ENCODE measurements around the gene STK32B.

Gene STK32B

DNA sequence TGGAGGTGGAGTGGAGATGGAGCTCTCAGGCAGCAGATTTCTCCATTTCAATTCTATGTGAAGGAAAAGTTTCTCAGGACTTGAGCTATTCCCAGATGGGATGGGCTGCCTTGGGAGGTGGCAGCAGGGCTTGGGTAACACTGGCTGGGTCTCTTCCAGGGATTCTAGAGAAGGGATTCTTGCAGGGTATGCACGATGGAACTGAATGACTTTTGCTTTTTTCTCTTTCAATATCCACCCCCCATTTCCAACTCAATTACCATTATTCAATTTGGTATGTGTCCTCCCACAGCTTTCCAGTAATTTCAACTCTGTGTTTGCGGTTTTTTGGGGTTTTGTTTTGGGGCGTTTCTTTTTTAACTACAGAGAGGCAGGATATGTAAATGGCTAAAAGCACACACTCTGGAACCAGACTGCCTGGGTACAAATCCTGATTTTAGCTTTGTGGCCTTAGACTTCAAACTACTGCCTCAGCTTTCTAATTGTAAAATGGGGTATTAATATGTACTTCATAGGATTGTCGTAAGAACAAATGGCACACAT, 428.3 kb downstream of the STK32B start:
- DNase-seq (ENCODE audit: insufficient read length, low spot score): no peak
- no peak for FAIRE-seq

GRCh38 chr4:5488413-5488812, 437.1 kb downstream of the STK32B start:
- FAIRE-seq (no peak), DNase-seq (ENCODE audit: insufficient read length, low spot score) (no peak)

- no peak for DNase-seq (ENCODE audit: insufficient read length, low spot score)
- no peak for FAIRE-seq
Observed at GRCh38 chr4:5489260-5489659, 438.0 kb downstream of the STK32B start.

DNA sequence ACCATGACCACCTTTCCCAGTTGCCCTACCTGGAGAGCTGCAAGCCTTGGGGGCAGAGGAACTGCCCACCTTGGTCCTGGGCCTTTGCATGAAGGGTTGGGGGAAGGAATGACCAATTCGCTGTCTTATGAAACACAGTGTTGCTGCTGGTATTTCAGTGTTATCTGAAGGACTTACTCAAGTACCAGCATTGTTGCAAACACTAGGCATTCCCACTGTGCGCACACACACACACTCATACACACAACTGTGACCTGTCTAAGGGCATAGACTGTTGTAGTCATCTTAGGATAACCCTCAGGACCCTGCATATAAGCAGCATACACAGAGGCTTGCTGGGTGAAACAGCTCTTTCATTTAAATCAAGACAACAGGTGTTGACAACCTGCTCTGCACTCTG, 446.2 kb downstream of the STK32B start:
- FAIRE-seq (no peak), DNase-seq (ENCODE audit: insufficient read length, low spot score) (no peak)

GRCh38 chr4:5500165-5500564, 448.9 kb downstream of the STK32B start:
- DNase-seq (ENCODE audit: insufficient read length, low spot score) (no peak), FAIRE-seq (no peak)

DNA sequence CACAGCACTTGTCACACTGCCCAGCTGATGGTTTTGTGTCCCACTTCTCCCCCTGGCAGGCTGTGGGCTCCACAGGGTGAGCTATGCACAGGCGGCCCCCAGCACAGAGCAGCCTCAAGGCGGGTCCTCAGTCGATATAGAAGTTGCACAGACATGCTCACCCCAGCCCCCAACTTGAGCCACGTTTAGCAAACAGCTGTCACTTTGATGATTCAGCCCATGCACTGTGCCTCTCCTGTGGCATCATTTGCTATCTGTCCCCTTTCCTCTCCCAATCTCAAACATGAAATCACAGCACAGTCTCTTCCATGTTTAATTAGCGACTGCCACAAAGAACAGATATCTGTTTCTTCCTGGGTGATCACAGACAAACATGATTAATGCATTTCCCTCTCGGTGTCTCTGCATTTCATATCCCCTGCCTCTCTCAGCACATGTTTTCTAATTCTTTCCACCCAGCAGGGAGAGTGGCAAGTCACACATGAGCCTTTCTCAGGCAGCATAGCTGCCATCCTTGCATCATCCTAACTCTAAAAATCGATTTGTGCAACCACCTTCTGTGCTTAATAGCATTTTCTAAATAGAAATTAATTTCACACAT, 452.2 kb downstream of the STK32B start:
- FAIRE-seq (no peak), DNase-seq (ENCODE audit: insufficient read length, low spot score) (no peak)

DNA sequence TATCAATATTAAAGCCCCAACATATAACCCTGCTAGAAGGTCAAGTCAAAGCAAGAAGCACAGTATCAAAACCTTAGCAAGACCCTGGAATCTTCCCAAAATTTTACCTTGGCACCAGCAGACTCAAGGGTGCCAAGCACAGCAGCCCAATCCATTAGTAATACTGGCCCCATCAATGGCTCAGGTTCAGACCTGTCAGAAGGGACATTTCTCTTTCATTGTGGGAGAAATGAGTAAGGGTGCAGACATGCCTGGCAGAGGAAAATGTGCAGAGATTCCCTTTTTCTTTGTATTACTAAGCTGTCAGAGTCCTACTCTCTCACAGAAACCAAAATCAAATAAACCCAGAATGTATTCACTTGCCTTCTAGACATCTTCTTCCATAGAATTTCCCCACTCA, 453.2 kb downstream of the STK32B start:
- FAIRE-seq (no peak), DNase-seq (ENCODE audit: insufficient read length, low spot score) (no peak)

GRCh38 chr4:5510504-5510903, 459.2 kb downstream of the STK32B start:
- FAIRE-seq (no peak), DNase-seq (ENCODE audit: insufficient read length, low spot score) (no peak)

- FAIRE-seq: no peak
Observed at GRCh38 chr4:5511791-5512190, 460.5 kb downstream of the STK32B start.

DNA sequence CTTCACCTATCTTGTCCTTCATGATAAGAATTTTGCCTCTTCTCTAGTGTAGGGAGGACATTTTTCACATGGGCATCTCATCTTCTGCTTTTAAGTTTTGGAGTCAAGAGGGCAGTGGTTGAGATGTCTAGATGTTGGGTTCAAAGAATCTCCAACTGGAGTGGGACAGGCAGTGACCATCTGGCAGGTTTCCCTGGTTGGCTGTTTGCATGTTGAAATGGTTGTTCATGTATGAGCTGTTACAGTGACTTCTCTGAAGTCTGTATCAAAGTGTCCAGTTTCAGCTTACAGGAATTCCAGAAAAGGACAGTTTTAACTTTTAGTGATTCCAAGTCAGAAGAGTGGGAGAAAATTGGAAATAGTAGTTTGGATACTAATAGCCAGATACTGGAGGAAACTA, 464.4 kb downstream of the STK32B start:
- DNase-seq (ENCODE audit: insufficient read length, low spot score) (no peak), FAIRE-seq (no peak)

More at GRCh38 chr4:5511791-5512190, 460.5 kb downstream of the STK32B start:
- no peak for DNase-seq (ENCODE audit: insufficient read length, low spot score)

DNA sequence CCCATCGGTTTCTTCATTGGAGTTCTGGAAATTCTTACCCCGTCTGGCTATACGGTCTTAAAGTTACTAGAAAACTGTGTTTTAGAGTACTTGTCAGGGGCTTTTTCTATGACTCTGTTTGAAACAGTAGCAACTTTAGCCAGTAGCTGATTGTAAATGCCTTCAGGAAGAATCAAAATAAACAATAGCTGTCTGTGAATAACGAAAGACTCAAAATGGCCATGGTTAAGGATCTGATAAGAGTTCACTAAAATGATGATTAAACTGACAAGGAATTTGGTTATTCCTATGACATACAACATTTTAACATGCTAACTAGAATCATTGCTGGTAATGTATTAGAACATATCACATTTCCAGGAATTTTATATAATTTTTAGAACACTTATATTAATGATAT, 466.1 kb downstream of the STK32B start:
- FAIRE-seq (no peak), DNase-seq (ENCODE audit: insufficient read length, low spot score) (no peak)

- no peak for FAIRE-seq
- no peak for DNase-seq (ENCODE audit: insufficient read length, low spot score)
Observed at GRCh38 chr4:5524446-5525299, 473.4 kb downstream of the STK32B start.

- FAIRE-seq: no peak
- DNase-seq (ENCODE audit: insufficient read length, low spot score): no peak
Observed at GRCh38 chr4:5526080-5526846, 475.0 kb downstream of the STK32B start.

DNA sequence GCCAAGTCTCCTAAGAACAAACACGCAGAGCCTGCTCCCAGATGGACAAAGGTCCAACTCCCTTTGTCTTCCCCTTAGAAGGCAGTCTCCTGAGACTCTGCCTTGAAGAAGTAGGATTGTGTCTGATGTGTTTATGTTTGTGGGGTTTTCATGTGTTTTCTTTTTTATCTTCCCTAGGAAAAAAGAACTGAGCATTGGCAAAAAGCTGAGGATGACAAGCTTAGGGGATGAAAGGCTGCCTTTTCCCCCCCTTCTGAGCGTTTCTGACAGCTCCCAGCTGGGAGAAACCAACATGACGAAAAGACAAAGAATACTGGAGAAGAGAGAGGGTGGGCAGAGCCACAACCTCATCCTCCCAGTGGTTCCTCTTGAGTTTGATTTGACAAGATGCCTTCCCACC, 475.9 kb downstream of the STK32B start:
- no peak for DNase-seq (ENCODE audit: insufficient read length, low spot score)
- no peak for FAIRE-seq

DNA sequence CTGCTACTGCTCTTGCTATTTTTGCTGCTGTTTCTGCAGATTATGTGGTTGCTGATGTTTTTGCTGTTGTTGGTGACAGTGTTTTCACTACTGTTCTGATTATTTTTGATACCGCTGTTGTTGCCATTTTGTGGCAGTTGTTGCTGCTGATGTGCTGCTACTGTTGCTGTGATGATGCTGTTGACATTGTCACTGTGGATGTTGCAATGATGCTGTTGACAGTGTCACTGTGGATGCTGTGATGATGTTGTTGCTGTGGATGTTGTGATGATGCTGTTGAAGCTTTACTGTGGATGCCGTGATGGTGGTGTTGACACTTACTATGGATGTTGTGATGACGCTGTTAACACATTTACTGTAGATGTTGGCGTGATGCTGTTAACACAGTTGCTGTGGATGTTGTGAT, 476.8 kb downstream of the STK32B start:
- FAIRE-seq (no peak), DNase-seq (ENCODE audit: insufficient read length, low spot score) (no peak)

GRCh38 chr4:5532100-5532499, 480.8 kb downstream of the STK32B start:
- FAIRE-seq (no peak), DNase-seq (ENCODE audit: insufficient read length, low spot score) (no peak)

GRCh38 chr4:5539584-5539983, 488.3 kb downstream of the STK32B start:
- no peak for FAIRE-seq
- DNase-seq (ENCODE audit: insufficient read length, low spot score): no peak

- no peak for FAIRE-seq
Observed at GRCh38 chr4:5541169-5541568, 489.9 kb downstream of the STK32B start.

GRCh38 chr4:5543681-5544080, 492.4 kb downstream of the STK32B start:
- no peak for DNase-seq (ENCODE audit: insufficient read length, low spot score)
- no peak for FAIRE-seq

More at GRCh38 chr4:5541169-5541568, 489.9 kb downstream of the STK32B start:
- DNase-seq (ENCODE audit: insufficient read length, low spot score): no peak

GRCh38 chr4:5544762-5545161, 493.5 kb downstream of the STK32B start:
- no peak for FAIRE-seq
- no peak for DNase-seq (ENCODE audit: insufficient read length, low spot score)

DNA sequence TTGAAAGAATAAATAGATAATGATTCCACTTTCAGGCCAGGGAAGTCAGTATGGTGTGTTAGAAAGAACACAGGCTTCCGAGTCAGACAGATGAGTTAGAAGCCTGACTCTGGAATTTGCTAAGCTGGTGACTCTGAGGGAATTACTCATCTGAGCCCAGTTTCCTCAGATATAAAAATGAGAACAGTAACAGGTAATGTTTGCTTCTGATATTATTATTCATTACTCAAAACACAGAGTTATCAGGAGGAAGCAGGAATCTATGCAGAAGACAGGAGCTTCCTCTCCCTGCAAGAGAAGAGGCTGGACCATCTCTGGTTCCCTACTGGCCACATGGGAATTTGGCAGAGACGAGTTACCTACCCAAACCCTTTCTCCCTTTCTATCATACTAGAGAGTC, 494.0 kb downstream of the STK32B start:
- FAIRE-seq (no peak), DNase-seq (ENCODE audit: insufficient read length, low spot score) (no peak)
